ENCODE data around the gene STAG2. TPM values are rescaled to one million over a fixed set of nuclear protein-coding genes. Genes with fewer than 3 reads are reported as not detected.

STAG2 gene
- total RNA-seq, 5 donors from 2014 or later (not counting 1 experiment from before 2014, with no cell fraction given) = 80.7 to 98.7 (median 95.2) TPM

DNA sequence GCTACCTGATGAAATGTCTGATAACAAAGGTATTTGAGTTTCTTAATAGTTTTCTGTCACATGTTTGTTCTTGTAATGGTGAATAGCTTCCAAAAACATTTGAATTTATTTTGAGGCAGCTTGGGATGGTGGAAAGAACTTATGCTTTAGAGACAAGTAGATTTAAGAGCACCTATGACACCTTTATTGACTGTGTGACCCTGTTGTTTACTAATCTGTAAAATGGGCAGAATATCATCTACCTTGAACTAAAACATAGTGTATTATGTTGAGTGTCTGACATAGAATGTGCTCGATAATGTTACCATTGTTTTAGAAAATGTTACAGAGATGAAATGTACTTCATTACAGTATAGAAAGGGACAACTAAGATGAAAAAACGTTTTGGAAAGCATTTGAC, 24.9 kb downstream of the STAG2 start:
- Mint-ChIP-seq H3K27ac (no peak overlapping the region), H3K4me3 (no peak overlapping the region), H3K9me3 (no peaks in the 10 kb centered on the region), H3K4me1 (peaks cover 60 to 72% (median 61%) of the 10 kb centered on the region in 3 donors), H3K27me3 (no peaks in the 10 kb centered on the region), H3K36me3 (peaks cover 4% of the 10 kb centered on the region)
- H3K9me3 ChIP-seq = no peaks in the 10 kb centered on the region
- ATAC-seq (replicated peaks in 1 of 4) (no peak), DNase-seq (no peak)
- H3K4me3 ChIP-seq (ENCODE audit: control insufficient read depth in 1 of 2, extremely low read depth in 1 of 2, low read length in 1 of 2) = no peak overlapping the region
- H3K36me3 ChIP-seq (ENCODE audit: control insufficient read depth in 2 of 2, extremely low read depth in 1 of 2, insufficient read depth in 1 of 2, low read length in 1 of 2) = no peaks in the 10 kb centered on the region
- POLR2A ChIA-PET = interaction anchor here in 1 of 2 donors (0.6 kb wide), 1 partner anchor 167 kb away, joined by 4 read pairs; no protein-coding TSS in a partner anchor
- no peaks in the 10 kb centered on the region for H3K27me3 ChIP-seq (replicated peaks in 1 of 2; ENCODE audit: control insufficient read depth in 2 of 2, extremely low read depth in 1 of 2, insufficient read depth in 2 of 2, low read length in 1 of 2)
- peaks cover 6 to 20% of the 10 kb centered on the region in 2 experiments for H3K4me1 ChIP-seq (ENCODE audit: control insufficient read depth in 1 of 2, extremely low read depth in 1 of 2, insufficient read depth in 2 of 2, low read length in 2 of 2)
- CTCF ChIA-PET = no interaction called here
- H3K27ac ChIP-seq (ENCODE audit: low read length) = no peak overlapping the region
- no CpG with 5 or more reads among the region's 2 CpGs for WGBS (ENCODE audit: insufficient coverage)

DNA sequence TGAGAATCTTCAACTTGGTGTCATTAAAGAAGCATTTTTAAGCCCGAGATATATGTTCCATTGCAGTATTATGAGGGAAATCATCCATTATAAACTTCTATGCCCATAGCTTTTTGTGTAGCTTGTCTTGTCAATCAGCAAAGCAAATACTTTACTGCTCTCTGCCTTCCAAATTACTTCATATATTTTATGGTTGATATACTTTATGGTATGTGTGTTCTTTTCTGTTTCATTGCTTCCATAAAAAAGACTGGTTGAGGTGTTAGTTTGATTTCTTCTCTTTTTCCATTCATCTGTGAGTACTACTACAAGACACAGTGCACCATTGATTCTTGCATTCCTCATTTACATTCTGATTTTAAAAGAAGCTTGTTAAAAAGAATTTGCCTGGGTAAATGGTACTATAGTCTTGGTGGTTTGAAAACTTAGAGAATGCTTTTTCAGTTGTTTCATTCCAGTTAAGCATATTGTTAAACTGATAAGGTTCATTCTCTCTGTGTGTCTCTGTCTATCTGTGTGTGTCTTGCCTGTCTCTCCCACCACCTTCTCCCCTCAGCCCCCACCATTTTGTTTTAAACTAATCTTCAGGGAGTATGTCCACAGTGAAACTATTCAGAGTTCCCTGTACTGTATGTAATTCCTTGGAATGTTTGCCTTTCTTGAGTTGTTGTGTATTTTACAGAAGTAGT, 27.1 kb downstream of the STAG2 start:
- DNase-seq (no peak), ATAC-seq (replicated peaks in 1 of 4) (no peak)
- ChIA-PET POLR2A (interaction anchor here in 1 of 2 donors (0.5 kb wide), 1 partner anchor 156 kb away, joined by 3 read pairs; no protein-coding TSS in a partner anchor), CTCF (interaction anchor here in 1 of 2 donors (0.6 kb wide), 1 partner anchor 67 kb away, joined by 3 read pairs; no protein-coding TSS in a partner anchor)
- Mint-ChIP-seq H3K27ac (peak overlapping the region; percentile 41 to 53), H3K4me1 (peaks cover 53 to 69% (median 61%) of the 10 kb centered on the region in 3 donors), H3K27me3 (no peaks in the 10 kb centered on the region), H3K4me3 (no peak overlapping the region), H3K36me3 (peaks cover 4% of the 10 kb centered on the region), H3K9me3 (no peaks in the 10 kb centered on the region)
- WGBS (ENCODE audit: insufficient coverage) = no CpG with 5 or more reads among the region's 1 CpG
- Histone ChIP-seq H3K4me3 (ENCODE audit: control insufficient read depth in 1 of 2, extremely low read depth in 1 of 2, low read length in 1 of 2) (no peak overlapping the region), H3K4me1 (ENCODE audit: control insufficient read depth in 1 of 2, extremely low read depth in 1 of 2, insufficient read depth in 2 of 2, low read length in 2 of 2) (peaks cover 9 to 15% of the 10 kb centered on the region in 2 experiments), H3K27me3 (replicated peaks in 1 of 2; ENCODE audit: control insufficient read depth in 2 of 2, extremely low read depth in 1 of 2, insufficient read depth in 2 of 2, low read length in 1 of 2) (no peaks in the 10 kb centered on the region), H3K9me3 (no peaks in the 10 kb centered on the region), H3K27ac (ENCODE audit: low read length) (no peak overlapping the region), H3K36me3 (ENCODE audit: control insufficient read depth in 2 of 2, extremely low read depth in 1 of 2, insufficient read depth in 1 of 2, low read length in 1 of 2) (no peaks in the 10 kb centered on the region)

DNA sequence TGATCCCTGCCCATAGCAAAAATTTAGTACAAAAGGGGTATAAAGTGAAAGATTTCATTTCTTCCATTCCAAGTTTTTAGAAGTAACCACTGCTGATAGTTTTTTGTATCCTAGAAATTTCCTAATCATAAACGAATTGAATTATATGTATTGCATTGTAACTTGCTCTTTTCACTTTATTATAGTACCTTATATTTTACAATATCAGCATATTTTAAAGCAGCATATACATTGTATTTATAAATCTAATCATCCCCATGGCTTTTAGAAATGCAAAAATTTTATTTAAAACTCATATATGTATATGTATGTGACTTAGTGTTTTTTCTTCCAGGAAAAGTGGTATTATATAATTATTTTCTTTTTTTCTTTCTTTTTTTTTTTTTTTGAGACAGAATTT, 27.7 kb downstream of the STAG2 start:
- WGBS (ENCODE audit: insufficient coverage) = no CpG with 5 or more reads among the region's 1 CpG
- ChIA-PET POLR2A (interaction anchor here in 1 of 2 donors (0.5 kb wide), 1 partner anchor 157 kb away, joined by 3 read pairs; no protein-coding TSS in a partner anchor), CTCF (interaction anchor here in 1 of 2 donors (0.6 kb wide), 1 partner anchor 66 kb away, joined by 3 read pairs; no protein-coding TSS in a partner anchor)
- Mint-ChIP-seq H3K9me3 (no peaks in the 10 kb centered on the region), H3K36me3 (peaks cover 4% of the 10 kb centered on the region), H3K4me1 (peaks cover 56 to 68% (median 62%) of the 10 kb centered on the region in 3 donors), H3K27me3 (no peaks in the 10 kb centered on the region), H3K4me3 (no peak overlapping the region), H3K27ac (no peak overlapping the region)
- Histone ChIP-seq H3K27ac (ENCODE audit: low read length) (no peak overlapping the region), H3K4me1 (ENCODE audit: control insufficient read depth in 1 of 2, extremely low read depth in 1 of 2, insufficient read depth in 2 of 2, low read length in 2 of 2) (peaks cover 10 to 13% of the 10 kb centered on the region in 2 experiments), H3K27me3 (replicated peaks in 1 of 2; ENCODE audit: control insufficient read depth in 2 of 2, extremely low read depth in 1 of 2, insufficient read depth in 2 of 2, low read length in 1 of 2) (no peaks in the 10 kb centered on the region), H3K4me3 (ENCODE audit: control insufficient read depth in 1 of 2, extremely low read depth in 1 of 2, low read length in 1 of 2) (no peak overlapping the region), H3K9me3 (no peaks in the 10 kb centered on the region), H3K36me3 (ENCODE audit: control insufficient read depth in 2 of 2, extremely low read depth in 1 of 2, insufficient read depth in 1 of 2, low read length in 1 of 2) (no peaks in the 10 kb centered on the region)
- DNase-seq (no peak), ATAC-seq (replicated peaks in 1 of 4) (no peak)

DNA sequence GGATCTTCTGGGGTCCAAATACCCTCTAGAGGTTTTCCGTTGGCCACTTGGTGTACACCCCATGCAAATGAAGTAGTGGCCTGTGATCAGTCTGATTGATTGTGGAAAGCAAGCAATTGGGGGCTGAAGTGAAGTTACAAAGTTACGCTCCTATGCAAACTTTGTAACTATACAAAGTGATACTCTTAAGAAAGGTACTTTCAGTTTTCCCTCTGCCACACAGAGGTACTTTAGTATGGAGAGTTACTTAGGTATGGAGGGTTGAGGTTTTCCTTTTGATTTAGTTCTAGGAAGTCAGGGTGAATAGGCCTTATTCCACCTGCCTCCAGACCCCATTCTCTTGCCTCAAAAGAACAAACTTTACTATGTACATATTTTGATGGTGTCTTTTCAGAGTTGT, 28.7 kb downstream of the STAG2 start:
- H3K36me3 Mint-ChIP-seq = peaks cover 4% of the 10 kb centered on the region
- no peak overlapping the region for H3K4me3 ChIP-seq (ENCODE audit: control insufficient read depth in 1 of 2, extremely low read depth in 1 of 2, low read length in 1 of 2)
- no peaks in the 10 kb centered on the region for H3K27me3 ChIP-seq (replicated peaks in 1 of 2; ENCODE audit: control insufficient read depth in 2 of 2, extremely low read depth in 1 of 2, insufficient read depth in 2 of 2, low read length in 1 of 2)
- no peaks in the 10 kb centered on the region for H3K27me3 Mint-ChIP-seq
- H3K27ac Mint-ChIP-seq = peak overlapping the region in 1 of 2 donors; percentile 13
- ChIA-PET POLR2A (no interaction called here), CTCF (interaction anchor here in 1 of 2 donors (0.8 kb wide), 1 partner anchor 17 kb away, joined by 8 read pairs; no protein-coding TSS in a partner anchor)
- peaks cover 10 to 14% of the 10 kb centered on the region in 2 experiments for H3K4me1 ChIP-seq (ENCODE audit: control insufficient read depth in 1 of 2, extremely low read depth in 1 of 2, insufficient read depth in 2 of 2, low read length in 2 of 2)
- ATAC-seq (replicated peaks in 1 of 4) (peak in 1 of 4 experiments; percentile 26), DNase-seq (no peak)
- peaks cover 62 to 73% (median 70%) of the 10 kb centered on the region in 3 donors for H3K4me1 Mint-ChIP-seq
- H3K27ac ChIP-seq (ENCODE audit: low read length) = no peak overlapping the region
- peak overlapping the region in 2 of 3 donors; percentile 25 to 42 for H3K4me3 Mint-ChIP-seq
- H3K9me3 ChIP-seq = no peaks in the 10 kb centered on the region
- no peaks in the 10 kb centered on the region for H3K36me3 ChIP-seq (ENCODE audit: control insufficient read depth in 2 of 2, extremely low read depth in 1 of 2, insufficient read depth in 1 of 2, low read length in 1 of 2)
- WGBS (ENCODE audit: insufficient coverage) = no CpG with 5 or more reads among the region's 2 CpGs
- H3K9me3 Mint-ChIP-seq = no peaks in the 10 kb centered on the region

DNA sequence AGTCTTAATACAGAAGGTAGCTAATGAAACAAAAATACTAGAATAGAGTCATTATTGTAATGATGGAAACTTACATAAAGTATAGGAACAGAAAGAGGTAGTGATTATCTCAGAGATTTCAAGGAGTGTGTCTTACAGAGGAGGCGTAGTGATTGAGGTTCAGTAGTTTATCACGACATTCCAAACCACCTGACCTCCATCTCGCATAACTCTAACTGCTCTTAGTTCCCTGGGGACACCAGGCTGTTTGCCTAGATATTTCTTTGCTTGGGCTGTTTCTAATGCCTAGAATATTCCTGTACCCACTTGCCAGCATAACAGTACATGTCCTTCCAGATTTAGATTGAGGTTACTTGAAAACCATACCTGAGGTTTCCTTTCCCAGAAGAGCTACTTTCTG, 29.1 kb downstream of the STAG2 start:
- CTCF ChIA-PET = interaction anchor here in 1 of 2 donors (0.8 kb wide), 1 partner anchor 17 kb away, joined by 8 read pairs; no protein-coding TSS in a partner anchor
- H3K27ac ChIP-seq (ENCODE audit: low read length) = no peak overlapping the region
- Mint-ChIP-seq H3K4me3 (peak overlapping the region in 1 of 3 donors; percentile 24), H3K4me1 (peaks cover 62 to 70% (median 66%) of the 10 kb centered on the region in 3 donors), H3K36me3 (peaks cover 4% of the 10 kb centered on the region), H3K27me3 (no peaks in the 10 kb centered on the region), H3K9me3 (no peaks in the 10 kb centered on the region), H3K27ac (peak overlapping the region in 1 of 2 donors; percentile 13)
- peaks cover 10 to 12% of the 10 kb centered on the region in 2 experiments for H3K4me1 ChIP-seq (ENCODE audit: control insufficient read depth in 1 of 2, extremely low read depth in 1 of 2, insufficient read depth in 2 of 2, low read length in 2 of 2)
- WGBS (ENCODE audit: insufficient coverage) = no CpG with 5 or more reads among the region's 3 CpGs
- H3K27me3 ChIP-seq (replicated peaks in 1 of 2; ENCODE audit: control insufficient read depth in 2 of 2, extremely low read depth in 1 of 2, insufficient read depth in 2 of 2, low read length in 1 of 2) = no peaks in the 10 kb centered on the region
- H3K4me3 ChIP-seq (ENCODE audit: control insufficient read depth in 1 of 2, extremely low read depth in 1 of 2, low read length in 1 of 2) = no peak overlapping the region
- ATAC-seq (replicated peaks in 1 of 4) (no peak), DNase-seq (no peak)
- no peaks in the 10 kb centered on the region for H3K9me3 ChIP-seq
- POLR2A ChIA-PET = no interaction called here
- H3K36me3 ChIP-seq (ENCODE audit: control insufficient read depth in 2 of 2, extremely low read depth in 1 of 2, insufficient read depth in 1 of 2, low read length in 1 of 2) = no peaks in the 10 kb centered on the region

DNA sequence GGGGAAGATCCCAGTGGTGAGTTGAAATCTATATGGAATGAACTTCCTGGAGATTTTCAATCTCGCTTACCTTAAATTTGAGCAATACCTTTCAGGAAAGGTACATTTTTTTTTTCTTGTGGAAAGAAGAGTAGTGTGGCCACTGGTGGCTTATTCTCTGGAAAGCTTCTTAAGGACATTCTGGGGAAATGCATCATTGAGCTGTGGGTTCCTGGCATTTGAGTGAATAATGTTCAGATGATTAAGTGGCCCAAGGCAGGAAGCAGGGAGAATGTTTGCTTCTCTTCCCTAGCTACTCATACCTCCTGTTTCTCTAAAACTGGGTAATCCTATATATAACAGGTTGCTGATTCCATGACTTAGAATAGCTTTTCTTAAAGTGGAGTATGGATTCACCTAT, 31.8 kb downstream of the STAG2 start:
- CTCF ChIA-PET = no interaction called here
- ATAC-seq (replicated peaks in 1 of 4) (no peak), DNase-seq (no peak)
- Histone ChIP-seq H3K4me1 (ENCODE audit: control insufficient read depth in 1 of 2, extremely low read depth in 1 of 2, insufficient read depth in 2 of 2, low read length in 2 of 2) (peaks cover 10 to 15% of the 10 kb centered on the region in 2 experiments), H3K9me3 (no peaks in the 10 kb centered on the region), H3K27ac (ENCODE audit: low read length) (no peak overlapping the region), H3K27me3 (replicated peaks in 1 of 2; ENCODE audit: control insufficient read depth in 2 of 2, extremely low read depth in 1 of 2, insufficient read depth in 2 of 2, low read length in 1 of 2) (no peaks in the 10 kb centered on the region), H3K36me3 (ENCODE audit: control insufficient read depth in 2 of 2, extremely low read depth in 1 of 2, insufficient read depth in 1 of 2, low read length in 1 of 2) (no peaks in the 10 kb centered on the region), H3K4me3 (ENCODE audit: control insufficient read depth in 1 of 2, extremely low read depth in 1 of 2, low read length in 1 of 2) (no peak overlapping the region)
- WGBS (ENCODE audit: insufficient coverage) = no CpG with 5 or more reads among the region's 1 CpG
- Mint-ChIP-seq H3K36me3 (peaks cover 4% of the 10 kb centered on the region), H3K27ac (no peak overlapping the region), H3K27me3 (no peaks in the 10 kb centered on the region), H3K4me1 (peaks cover 52 to 69% (median 60%) of the 10 kb centered on the region in 3 donors), H3K4me3 (no peak overlapping the region), H3K9me3 (no peaks in the 10 kb centered on the region)
- POLR2A ChIA-PET = interaction anchor here in 1 of 2 donors (0.5 kb wide), 1 partner anchor 21 kb away, joined by 3 read pairs; no protein-coding TSS in a partner anchor
